Cardiac septum (tissue), 1 donor: ENCODE data around the gene PCYOX1L. TPM values are rescaled to one million over a fixed set of nuclear protein-coding genes. Genes with fewer than 3 reads are reported as not detected.

Source experiments
- DNase-seq: peaks from one replicate; pipeline ENCODE4 v3.0.0-alpha.2; 2020; ENCODE audit warnings: low spot score
- intact Hi-C: fragments of 100-400 bp; cut with DNase I; formaldehyde crosslinking; loops from one replicate; pipeline ENCODE4 v1.14.0; 2022
- long read RNA-seq: library from polyadenylated mRNA; unstranded; transcript quantifications from one replicate; pipeline ENCODE4 v2.0.0, GENCODE V29; 2021
- total RNA-seq: library from RNA; stranded (reverse); fragmentation: NEBNext Ultra II Directional; extraction: Animal tissue kit (Norgen Biotek cat#: 25700); gene quantifications from one replicate; pipeline ENCODE4 v1.2.1, GENCODE V29; 2021
- donor health status: DM: no; HTN: no; CAD: no.

The PCYOX1L gene, protein sequence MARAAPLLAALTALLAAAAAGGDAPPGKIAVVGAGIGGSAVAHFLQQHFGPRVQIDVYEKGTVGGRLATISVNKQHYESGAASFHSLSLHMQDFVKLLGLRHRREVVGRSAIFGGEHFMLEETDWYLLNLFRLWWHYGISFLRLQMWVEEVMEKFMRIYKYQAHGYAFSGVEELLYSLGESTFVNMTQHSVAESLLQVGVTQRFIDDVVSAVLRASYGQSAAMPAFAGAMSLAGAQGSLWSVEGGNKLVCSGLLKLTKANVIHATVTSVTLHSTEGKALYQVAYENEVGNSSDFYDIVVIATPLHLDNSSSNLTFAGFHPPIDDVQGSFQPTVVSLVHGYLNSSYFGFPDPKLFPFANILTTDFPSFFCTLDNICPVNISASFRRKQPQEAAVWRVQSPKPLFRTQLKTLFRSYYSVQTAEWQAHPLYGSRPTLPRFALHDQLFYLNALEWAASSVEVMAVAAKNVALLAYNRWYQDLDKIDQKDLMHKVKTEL
- total RNA-seq: 4.3 TPM
- long read RNA-seq, transcript PCYOX1L-201 (6 exons, 2,546 nt): major isoform, 7 of 8 reads
- long read RNA-seq, partial matches to known transcripts: 0 of 8 reads
- long read RNA-seq, other reads (novel, unspliced or antisense): 0 of 8 reads

GRCh38 chr5:149357370-149358293 lies at the start of gene PCYOX1L:
TSS of gene PCYOX1L (plus strand) at chr5:149358046. CDS start at chr5:149358069, 23 bp downstream.
- intact Hi-C loops: loop anchor here (5.0 kb wide), 1 partner anchor 90 kb away; no protein-coding TSS in a partner anchor
- DNase-seq: peak; percentile 98

DNA sequence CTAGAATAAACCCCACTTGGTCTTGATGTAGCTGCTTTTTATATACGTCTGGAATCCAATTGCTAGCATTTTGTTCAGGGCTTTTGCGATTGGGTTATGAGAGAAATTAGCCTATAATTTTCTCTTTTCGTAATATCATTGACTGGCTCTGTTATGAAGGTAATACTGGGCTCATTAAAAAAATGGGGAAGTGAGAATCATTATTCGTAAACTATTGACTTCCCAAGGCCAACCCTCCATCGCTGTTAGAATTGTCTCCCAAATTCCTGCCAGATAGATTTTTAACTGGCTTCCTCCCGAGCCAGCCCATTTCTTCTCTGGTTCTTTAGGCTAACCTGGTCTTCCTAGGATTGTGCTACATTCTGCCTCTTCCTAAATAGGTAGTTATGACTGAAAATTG lies 48.5 kb upstream of the PCYOX1L start:
- DNase-seq: no peak
- intact Hi-C loops: no loop called here

DNA sequence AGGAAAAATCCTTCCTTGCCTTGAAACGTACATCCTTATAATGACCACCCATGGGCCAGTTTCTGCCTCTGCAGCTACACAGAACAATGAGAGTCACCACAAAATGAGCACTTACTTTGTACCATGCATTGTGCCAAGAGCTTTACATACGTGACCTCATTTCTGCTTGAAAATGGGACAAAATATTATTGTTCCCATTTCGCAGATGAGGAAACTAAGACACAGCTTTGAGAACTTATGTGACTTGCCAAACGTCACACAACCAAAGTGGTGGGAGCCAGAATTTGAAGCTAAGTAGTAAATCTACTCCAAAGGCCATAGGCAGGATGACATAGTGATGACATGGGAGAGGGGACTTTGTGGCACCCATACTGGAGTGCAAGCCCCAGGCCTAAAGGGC lies 47.4 kb upstream of the PCYOX1L start:
- intact Hi-C loops: no loop called here

DNA sequence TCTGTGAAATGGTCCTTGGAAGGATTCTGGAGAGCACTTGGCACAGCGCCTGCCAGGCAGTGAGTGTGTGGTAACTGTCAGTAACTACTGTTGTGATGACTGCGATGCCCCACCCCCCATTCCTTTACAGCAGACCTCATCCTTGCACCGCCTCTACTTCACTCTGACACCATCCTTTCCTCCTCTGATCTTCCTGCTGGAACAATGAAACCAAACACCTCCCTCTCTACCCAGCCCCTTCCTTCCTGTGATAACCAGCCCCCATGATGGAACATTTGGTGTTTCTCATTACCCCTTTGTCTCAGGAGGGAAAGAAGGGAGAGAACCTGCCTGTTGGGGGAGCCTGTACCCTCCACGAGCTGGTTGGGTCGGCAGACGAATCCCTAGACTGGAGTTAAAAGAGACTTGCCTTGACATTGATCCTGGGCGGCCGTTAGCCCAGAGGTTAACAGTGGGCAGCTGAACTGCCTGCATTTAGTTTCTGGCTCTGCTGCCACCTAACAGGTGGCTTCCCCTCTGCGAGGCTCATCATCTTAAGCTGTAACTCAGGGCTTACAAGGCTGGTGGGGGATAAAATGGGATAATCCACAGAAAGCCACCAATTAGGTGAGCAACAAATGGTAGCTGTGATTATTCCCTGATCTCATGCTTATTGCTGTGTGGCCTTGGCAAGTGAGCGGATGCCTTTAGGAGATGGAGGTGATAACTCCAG lies 46.7 kb upstream of the PCYOX1L start:
- intact Hi-C loops: no loop called here
- DNase-seq: no peak

More for the DNA sequence above, 47.4 kb upstream of the PCYOX1L start:
- DNase-seq: no peak

DNA sequence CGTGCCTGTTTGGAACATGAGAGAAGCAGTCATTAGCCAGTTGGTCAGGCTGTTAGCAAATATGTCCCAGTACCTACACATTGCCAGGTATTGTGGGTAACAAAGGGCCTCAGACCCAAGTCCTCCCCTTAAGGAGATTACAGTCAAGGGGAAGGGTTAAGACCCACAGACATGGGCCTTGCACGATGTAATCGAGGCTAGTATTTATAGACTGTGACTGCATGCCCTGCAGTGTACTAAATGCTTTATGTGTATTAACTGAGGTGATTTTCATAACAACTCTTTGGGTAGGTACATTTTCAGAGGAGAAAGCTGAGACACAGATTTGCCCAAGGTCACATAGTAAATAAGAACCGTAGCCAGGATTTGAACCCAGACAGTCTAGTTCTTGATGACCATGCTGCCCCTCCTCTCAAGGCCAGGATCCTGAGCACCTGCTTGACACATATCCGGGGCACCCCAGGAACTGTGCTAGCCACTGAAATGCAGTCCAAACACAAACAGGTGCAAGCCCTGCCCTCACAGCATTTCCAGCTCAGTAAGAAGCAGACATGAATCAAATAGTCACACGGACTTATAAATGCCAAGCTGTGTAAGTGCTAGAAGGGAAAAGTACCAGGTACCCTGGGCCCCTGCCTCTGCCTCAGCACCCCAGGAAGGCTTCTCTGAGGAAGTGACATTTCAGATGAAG lies 44.5 kb upstream of the PCYOX1L start:
- intact Hi-C loops: no loop called here
- DNase-seq: no peak

- DNase-seq: no peak
- intact Hi-C loops: no loop called here
These were observed 43.2 kb upstream of the PCYOX1L start for GRCh38 chr5:149314571-149315111.

- intact Hi-C loops: loop anchor here (2.0 kb wide), 2 partner anchors 53 to 249 kb away; no protein-coding TSS in a partner anchor
These were observed 42.1 kb upstream of the PCYOX1L start for GRCh38 chr5:149315753-149316152.

DNA sequence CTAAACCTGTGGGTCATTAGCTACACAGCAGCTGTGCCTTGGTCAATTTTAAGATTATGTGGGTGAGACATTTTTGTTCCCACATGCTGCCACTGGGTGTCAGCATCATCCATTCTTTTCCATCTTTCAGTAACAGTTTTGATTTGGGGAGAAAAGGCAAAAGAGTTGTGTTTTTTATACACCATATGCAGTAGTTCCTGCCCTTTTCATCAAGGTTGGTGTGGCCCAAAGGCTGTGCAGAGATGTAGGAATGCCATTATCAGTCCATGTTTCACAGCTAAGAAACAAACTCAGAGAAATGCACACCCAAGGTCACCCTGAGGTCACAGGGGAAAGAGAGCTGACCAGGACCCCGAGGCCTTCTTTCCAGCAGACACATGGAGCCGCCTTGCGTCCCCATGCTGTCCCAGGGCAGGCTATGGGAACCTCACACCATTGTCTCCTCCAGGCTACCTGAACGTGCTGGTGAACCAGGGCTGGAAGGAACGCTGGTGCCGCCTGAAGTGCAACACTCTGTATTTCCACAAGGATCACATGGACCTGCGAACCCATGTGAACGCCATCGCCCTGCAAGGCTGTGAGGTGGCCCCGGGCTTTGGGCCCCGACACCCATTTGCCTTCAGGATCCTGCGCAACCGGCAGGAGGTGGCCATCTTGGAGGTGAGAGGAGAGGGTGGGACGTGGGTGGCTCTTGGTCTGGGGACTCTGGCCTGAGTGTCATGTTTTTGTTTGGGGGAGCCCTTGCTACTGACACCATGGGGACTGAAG lies 40.4 kb upstream of the PCYOX1L start:
- DNase-seq: no peak
- intact Hi-C loops: loop anchor here (2.0 kb wide), 2 partner anchors 51 to 247 kb away; no protein-coding TSS in a partner anchor

More at GRCh38 chr5:149315753-149316152, 42.1 kb upstream of the PCYOX1L start:
- DNase-seq: no peak

GRCh38 chr5:149319174-149319573 lies 38.7 kb upstream of the PCYOX1L start:
- intact Hi-C loops: no loop called here

DNA sequence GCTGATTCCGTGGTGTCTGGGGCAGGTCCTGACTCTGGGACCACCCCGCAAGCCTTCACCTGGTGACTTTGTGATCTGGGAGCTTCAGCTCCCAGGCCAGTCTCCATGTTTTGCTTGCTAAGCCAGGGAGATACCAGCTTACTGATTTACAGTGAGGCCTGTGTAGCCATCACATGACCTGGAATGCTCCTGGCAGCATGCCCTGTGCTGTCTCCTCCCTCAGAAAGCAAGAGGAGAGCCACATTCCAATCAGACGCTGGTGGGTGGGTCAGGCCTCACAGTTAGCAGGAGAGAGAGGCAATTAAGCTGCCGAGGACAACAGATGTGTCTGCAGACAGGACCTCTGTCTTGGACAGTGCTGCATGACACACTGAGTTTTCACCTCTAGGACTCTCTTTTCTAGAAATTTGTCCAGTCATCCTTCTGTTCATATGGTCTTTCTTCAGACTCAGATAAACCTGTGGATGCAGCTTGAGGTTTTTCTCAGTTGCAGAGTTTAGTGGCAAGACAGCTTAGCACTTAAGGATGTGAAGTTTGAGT lies 37.0 kb upstream of the PCYOX1L start:
- DNase-seq: peak; percentile 90
- intact Hi-C loops: loop anchor here (5.0 kb wide), 1 partner anchor 111 kb away; no protein-coding TSS in a partner anchor

More at GRCh38 chr5:149319174-149319573, 38.7 kb upstream of the PCYOX1L start:
- no peak for DNase-seq

DNA sequence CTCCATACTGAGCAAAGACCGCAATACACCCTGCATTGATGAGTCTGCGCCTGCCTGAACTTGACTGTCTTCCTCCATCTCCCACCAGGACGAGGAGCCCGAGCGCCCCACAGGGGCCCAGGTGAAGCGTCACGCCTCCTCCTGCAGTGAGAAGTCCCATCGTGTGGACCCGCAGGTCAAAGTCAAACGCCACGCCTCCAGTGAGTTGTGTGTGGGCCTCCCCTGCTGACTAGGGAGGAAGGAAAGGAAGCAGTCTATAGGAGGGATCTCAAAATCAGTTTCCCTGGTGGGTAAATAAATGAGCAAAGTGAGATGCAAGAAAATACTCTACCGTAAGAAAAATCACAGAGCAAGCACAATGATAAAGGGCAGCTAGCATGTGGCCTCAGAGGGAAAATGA lies 35.3 kb upstream of the PCYOX1L start:
- no peak for DNase-seq
- intact Hi-C loops: loop anchor here (5.0 kb wide), 1 partner anchor 110 kb away; no protein-coding TSS in a partner anchor

- intact Hi-C loops: loop anchor here (5.0 kb wide), 1 partner anchor 109 kb away; no protein-coding TSS in a partner anchor
- DNase-seq: no peak
These were observed 34.6 kb upstream of the PCYOX1L start for GRCh38 chr5:149323210-149323609.

DNA sequence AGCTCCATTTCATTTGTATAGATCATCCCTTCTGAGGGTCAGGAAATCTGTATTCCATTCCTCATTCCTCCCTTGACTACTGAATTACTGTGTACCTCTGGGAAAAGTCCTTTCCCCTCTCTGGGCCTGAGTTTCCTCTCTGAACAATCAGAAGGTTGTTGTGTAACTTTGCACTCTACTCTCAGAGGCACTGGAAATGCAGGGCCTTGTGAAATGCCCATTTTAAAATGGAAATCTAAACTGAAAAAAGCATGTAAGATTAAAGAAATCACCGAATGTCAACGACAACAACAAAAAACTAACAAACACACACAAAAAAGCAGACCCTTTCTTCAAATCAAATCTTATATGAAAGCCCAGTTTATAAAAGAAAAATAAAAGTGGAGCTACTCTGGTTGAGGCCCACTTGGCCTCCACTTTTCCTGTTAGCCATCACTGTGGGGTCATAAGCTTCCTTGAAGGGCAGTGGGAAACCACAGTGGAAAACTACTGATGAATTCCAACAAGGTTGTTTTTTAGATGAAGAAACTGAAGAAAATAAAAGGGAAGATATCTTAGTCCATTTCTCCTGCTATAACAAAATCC lies 34.1 kb upstream of the PCYOX1L start:
- intact Hi-C loops: loop anchor here (5.0 kb wide), 1 partner anchor 109 kb away; no protein-coding TSS in a partner anchor
- DNase-seq: no peak

DNA sequence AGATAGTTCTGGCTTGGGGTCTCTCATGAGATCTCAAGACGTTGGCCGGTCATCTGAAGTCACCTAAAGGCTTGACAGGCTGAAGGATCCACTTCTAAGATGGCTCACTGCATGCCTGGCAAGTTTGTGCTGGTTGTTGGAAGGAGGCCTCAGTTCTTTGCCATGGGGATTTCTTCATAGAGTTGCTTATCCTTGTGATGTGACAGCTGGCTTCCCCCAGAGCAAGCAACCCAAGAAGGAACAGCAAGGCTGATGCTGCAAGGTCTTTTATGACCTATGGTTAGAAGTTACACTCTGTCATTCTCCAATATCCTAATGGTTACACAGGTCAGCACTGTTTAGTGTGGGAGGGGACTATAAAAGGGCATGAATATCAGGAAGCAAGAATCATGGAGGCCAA lies 33.2 kb upstream of the PCYOX1L start:
- DNase-seq: no peak

GRCh38 chr5:149325166-149325735 lies 32.6 kb upstream of the PCYOX1L start:
- DNase-seq: no peak
- intact Hi-C loops: no loop called here

More for the DNA sequence above, 33.2 kb upstream of the PCYOX1L start:
- intact Hi-C loops: loop anchor here (5.0 kb wide), 1 partner anchor 108 kb away; no protein-coding TSS in a partner anchor

GRCh38 chr5:149325894-149326293 lies 32.0 kb upstream of the PCYOX1L start:
- DNase-seq: no peak
- intact Hi-C loops: no loop called here
